Measurements from ENCODE around the gene MS4A15.

DNA sequence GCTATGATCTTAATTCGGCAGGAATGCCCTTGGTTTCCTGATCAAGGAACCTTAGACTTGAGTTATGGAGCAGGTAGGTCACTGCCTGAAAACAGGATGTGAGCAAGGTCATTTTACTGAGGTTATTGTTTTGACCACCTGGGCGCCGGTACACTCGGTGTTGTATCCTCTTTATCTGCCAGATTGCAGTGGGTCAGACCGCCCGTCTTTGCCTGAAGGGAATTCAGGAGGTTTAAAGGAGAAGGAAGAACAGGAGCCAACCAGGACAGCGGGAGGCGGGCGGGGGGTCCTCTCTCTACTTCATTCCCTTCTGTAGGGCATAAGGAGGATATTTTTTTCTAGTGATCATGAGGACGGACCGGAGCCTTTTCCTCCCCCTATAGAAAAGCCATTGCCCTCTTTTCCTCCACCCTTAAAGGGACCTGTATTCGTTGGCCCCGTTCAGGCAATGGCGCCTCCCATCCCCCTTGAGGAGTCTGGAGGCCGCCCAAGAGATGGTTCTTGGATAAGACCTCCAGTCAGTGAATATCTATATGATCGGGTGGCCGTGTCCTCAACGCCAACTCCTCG lies 649 bp downstream of the MS4A15 start:
- TF ChIP-seq, protein P1, sequence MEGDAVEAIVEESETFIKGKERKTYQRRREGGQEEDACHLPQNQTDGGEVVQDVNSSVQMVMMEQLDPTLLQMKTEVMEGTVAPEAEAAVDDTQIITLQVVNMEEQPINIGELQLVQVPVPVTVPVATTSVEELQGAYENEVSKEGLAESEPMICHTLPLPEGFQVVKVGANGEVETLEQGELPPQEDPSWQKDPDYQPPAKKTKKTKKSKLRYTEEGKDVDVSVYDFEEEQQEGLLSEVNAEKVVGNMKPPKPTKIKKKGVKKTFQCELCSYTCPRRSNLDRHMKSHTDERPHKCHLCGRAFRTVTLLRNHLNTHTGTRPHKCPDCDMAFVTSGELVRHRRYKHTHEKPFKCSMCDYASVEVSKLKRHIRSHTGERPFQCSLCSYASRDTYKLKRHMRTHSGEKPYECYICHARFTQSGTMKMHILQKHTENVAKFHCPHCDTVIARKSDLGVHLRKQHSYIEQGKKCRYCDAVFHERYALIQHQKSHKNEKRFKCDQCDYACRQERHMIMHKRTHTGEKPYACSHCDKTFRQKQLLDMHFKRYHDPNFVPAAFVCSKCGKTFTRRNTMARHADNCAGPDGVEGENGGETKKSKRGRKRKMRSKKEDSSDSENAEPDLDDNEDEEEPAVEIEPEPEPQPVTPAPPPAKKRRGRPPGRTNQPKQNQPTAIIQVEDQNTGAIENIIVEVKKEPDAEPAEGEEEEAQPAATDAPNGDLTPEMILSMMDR (IDR thresholded peaks at IDR 0.05), result no peak
- TF ChIP-seq POLR2A (IDR thresholded peaks at IDR 0.05), result no peak

All from esophagus squamous epithelium (tissue), 4 donors.